Measurements from ENCODE around the gene ARHGEF40.

ARHGEF40 gene

DNA sequence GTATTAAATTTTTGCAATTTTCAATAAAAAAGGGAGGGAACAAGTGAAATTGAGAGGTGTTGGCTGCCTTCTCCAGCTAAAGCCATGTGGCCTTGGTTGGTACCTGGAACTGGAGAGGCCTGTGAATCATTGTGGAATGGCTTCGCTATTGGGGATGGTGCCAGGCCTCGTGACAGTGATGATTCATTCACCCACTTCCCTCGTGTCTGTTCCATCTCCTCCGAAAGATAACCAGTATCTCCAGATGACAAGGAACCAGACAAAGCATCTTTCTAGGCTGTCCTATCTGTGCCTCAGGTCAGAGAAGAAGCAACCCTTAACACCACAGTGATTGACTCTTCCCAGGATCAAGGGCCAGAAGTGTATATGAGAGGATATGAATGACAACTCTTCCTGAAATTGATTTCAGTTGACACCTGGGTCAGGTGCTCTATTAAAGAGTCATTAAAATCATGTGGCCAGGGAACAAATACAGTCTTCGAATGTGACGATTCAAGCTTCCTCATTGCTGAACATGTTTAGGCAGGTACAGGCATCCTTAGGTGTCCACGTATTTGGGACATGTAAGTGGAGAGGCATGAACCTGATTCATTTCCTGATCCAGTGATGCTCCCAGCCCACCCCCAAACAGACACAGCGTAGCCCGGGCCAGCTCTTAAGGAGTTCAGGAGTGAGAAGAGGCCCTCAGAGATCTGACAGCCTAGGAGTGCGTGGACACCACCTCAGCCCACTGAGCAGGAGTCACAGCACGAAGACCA is 28.2 kb upstream of the ARHGEF40 start, which contains the start of gene RNASE7:
RNASE7 (plus strand) TSS at position 687 of the 758 bp plus-strand sequence. CDS start 631 bp downstream, outside the sequence.
- no peak for DNase-seq
- no peaks in the 10 kb centered on the region for H3K27me3 ChIP-seq (ENCODE audit: insufficient read depth, low read depth, severe bottlenecking)
- no peak within 1 kb of the TSS for H3K4me3 ChIP-seq (ENCODE audit: low read depth, low read length)
- no peak within 1 kb of the TSS for H3K27ac ChIP-seq
- H3K36me3 ChIP-seq: no peaks in the 10 kb centered on the region
- no peaks in the 10 kb centered on the region for H3K9me3 ChIP-seq (ENCODE audit: severe bottlenecking)
- TF ChIP-seq, protein P1, sequence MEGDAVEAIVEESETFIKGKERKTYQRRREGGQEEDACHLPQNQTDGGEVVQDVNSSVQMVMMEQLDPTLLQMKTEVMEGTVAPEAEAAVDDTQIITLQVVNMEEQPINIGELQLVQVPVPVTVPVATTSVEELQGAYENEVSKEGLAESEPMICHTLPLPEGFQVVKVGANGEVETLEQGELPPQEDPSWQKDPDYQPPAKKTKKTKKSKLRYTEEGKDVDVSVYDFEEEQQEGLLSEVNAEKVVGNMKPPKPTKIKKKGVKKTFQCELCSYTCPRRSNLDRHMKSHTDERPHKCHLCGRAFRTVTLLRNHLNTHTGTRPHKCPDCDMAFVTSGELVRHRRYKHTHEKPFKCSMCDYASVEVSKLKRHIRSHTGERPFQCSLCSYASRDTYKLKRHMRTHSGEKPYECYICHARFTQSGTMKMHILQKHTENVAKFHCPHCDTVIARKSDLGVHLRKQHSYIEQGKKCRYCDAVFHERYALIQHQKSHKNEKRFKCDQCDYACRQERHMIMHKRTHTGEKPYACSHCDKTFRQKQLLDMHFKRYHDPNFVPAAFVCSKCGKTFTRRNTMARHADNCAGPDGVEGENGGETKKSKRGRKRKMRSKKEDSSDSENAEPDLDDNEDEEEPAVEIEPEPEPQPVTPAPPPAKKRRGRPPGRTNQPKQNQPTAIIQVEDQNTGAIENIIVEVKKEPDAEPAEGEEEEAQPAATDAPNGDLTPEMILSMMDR (IDR thresholded peaks at IDR 0.05; ENCODE audit: low read depth, low read length): no peak

DNA sequence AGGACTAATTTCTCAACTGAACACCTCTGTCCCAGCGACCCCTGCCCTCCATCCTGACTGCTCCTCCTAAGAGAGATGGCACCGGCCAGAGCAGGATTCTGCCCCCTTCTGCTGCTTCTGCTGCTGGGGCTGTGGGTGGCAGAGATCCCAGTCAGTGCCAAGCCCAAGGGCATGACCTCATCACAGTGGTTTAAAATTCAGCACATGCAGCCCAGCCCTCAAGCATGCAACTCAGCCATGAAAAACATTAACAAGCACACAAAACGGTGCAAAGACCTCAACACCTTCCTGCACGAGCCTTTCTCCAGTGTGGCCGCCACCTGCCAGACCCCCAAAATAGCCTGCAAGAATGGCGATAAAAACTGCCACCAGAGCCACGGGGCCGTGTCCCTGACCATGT is 27.2 kb upstream of the ARHGEF40 start:
- H3K4me3 ChIP-seq (ENCODE audit: low read depth, low read length): no peak overlapping the region
- TF ChIP-seq, protein P1 (IDR thresholded peaks at IDR 0.05; ENCODE audit: low read depth, low read length): no peak
- no peaks in the 10 kb centered on the region for H3K27me3 ChIP-seq (ENCODE audit: insufficient read depth, low read depth, severe bottlenecking)
- H3K9me3 ChIP-seq (ENCODE audit: severe bottlenecking): no peaks in the 10 kb centered on the region
- DNase-seq: no peak
- no peak overlapping the region for H3K27ac ChIP-seq
- no peaks in the 10 kb centered on the region for H3K36me3 ChIP-seq

DNA sequence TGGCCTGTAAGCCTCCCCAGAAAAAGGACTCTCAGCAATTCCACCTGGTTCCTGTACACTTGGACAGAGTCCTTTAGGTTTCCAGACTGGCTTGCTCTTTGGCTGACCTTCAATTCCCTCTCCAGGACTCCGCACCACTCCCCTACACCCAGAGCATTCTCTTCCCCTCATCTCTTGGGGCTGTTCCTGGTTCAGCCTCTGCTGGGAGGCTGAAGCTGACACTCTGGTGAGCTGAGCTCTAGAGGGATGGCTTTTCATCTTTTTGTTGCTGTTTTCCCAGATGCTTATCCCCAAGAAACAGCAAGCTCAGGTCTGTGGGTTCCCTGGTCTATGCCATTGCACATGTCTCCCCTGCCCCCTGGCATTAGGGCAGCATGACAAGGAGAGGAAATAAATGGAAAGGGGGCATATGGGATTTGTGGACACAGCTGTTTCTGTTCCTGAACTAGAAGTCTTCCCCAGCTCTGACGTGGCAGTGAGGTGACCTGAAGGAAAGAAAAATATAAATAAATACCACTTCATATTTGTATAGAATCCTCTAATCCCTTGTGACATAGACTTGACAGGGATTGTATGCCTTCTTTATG is 26.6 kb upstream of the ARHGEF40 start:
- H3K27me3 ChIP-seq (ENCODE audit: insufficient read depth, low read depth, severe bottlenecking): no peaks in the 10 kb centered on the region
- H3K9me3 ChIP-seq (ENCODE audit: severe bottlenecking): no peaks in the 10 kb centered on the region
- no peak overlapping the region for H3K4me3 ChIP-seq (ENCODE audit: low read depth, low read length)
- H3K36me3 ChIP-seq: no peaks in the 10 kb centered on the region
- TF ChIP-seq, protein P1 (IDR thresholded peaks at IDR 0.05; ENCODE audit: low read depth, low read length): no peak
- DNase-seq: no peak
- H3K27ac ChIP-seq: no peak overlapping the region

DNA sequence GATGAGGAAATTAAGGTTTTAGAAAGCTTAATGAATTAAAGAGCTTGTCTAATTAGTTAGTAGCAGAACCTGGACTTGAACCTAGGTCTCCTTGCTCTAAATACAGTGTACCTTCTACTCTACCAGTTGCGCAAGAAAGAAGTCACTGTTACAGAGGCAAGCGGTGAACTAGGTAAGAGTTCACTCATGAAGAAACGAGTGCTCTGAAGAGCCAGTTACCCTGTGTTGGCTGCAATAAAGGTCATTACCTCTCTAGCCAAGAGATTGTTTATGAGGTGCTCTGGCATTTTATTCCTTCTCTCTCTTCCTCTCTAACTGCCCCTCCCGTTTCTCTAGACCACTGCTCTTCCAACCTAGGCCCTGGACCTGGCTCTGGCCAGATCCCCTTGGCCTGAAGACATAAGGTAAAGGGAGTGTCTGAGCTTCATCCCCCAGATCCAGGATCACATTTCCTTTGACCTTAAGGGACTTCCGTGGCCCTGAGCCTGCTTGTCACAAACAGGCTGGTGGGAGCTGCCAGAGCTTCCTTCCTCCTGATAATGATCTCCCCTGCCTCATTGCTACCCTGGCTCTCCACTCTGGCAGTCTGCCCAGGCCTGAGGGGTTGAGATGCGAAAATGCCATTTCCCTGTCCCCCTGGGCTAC is 26.0 kb upstream of the ARHGEF40 start:
- no peak overlapping the region for H3K27ac ChIP-seq
- TF ChIP-seq, protein P1 (IDR thresholded peaks at IDR 0.05; ENCODE audit: low read depth, low read length): no peak
- no peaks in the 10 kb centered on the region for H3K36me3 ChIP-seq
- H3K4me3 ChIP-seq (ENCODE audit: low read depth, low read length): no peak overlapping the region
- H3K27me3 ChIP-seq (ENCODE audit: insufficient read depth, low read depth, severe bottlenecking): no peaks in the 10 kb centered on the region
- H3K9me3 ChIP-seq (ENCODE audit: severe bottlenecking): no peaks in the 10 kb centered on the region
- DNase-seq: peak; percentile 56

DNA sequence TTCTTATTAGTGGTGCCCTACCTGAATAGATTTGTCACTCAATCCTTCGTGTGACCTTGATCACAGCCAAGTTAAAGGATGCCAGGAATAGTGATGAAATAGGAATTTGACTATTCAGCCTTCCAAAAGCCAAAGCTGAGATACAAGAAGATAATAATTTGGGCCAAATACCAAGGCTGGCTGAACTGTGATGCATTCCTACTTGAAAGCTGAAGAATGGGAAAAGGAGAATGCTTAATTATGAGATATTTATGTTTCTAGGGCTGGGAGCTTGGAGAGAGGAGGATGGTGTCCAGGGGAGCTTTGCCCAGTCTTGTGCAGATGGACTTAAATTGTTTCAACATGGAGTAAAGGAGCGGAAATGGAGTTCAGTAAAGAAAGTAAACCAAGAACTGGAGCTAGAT is 22.7 kb upstream of the ARHGEF40 start:
- Histone ChIP-seq H3K27me3 (ENCODE audit: insufficient read depth, low read depth, severe bottlenecking) (no peaks in the 10 kb centered on the region), H3K4me3 (ENCODE audit: low read depth, low read length) (no peak overlapping the region), H3K27ac (no peak overlapping the region), H3K9me3 (ENCODE audit: severe bottlenecking) (no peaks in the 10 kb centered on the region), H3K36me3 (no peaks in the 10 kb centered on the region)
- TF ChIP-seq, protein P1 (IDR thresholded peaks at IDR 0.05; ENCODE audit: low read depth, low read length): no peak
- no peak for DNase-seq

Measured in WERI-Rb-1 (cell line).